ENCODE results near the gene SCNN1B.

DNA sequence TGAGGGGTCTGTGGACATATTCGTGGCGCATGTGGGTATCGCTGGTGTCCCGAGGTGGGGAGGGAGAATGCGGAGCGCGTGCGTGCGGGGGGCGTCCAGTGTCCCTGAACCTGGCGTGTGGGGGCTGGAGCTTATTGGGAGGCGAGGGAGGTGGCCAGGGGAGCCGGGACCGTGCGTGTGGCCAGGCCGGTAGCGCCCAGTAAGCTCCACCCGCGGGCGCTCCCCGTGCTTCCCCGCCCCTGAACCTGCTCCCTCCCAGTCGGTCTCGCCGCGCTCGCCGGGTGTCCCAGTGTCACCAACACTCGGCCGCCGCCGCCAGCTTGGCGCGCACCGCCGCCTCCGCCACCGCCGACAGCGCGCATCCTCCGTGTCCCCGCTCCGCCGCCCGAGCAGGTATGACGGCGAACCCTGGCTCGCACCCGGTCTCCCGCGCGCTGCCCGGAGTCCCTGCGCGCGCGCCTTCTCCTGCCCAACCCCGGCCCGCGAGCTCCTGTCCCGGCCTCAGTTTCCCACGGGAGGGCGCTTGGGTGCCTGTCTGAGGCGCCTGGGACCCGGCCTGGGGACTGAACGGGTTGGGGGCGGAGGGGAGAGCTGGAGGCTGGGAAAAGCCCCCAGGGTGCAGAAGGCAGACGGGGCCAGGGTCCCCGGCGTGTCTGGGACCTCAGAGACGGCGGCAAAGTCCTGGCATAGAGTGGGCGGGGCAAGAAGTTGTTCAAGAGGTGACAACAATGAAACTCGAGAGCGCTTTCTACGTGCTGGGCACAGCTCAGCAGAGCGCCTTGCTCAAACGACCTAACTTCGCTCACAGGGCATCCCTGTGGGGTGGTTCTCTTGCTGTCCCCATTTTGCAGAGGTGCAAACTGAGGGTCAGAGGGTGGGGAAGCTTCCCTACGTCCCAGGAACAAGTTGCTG lies at the start of gene SCNN1B:
- TF ChIP-seq, protein P1, sequence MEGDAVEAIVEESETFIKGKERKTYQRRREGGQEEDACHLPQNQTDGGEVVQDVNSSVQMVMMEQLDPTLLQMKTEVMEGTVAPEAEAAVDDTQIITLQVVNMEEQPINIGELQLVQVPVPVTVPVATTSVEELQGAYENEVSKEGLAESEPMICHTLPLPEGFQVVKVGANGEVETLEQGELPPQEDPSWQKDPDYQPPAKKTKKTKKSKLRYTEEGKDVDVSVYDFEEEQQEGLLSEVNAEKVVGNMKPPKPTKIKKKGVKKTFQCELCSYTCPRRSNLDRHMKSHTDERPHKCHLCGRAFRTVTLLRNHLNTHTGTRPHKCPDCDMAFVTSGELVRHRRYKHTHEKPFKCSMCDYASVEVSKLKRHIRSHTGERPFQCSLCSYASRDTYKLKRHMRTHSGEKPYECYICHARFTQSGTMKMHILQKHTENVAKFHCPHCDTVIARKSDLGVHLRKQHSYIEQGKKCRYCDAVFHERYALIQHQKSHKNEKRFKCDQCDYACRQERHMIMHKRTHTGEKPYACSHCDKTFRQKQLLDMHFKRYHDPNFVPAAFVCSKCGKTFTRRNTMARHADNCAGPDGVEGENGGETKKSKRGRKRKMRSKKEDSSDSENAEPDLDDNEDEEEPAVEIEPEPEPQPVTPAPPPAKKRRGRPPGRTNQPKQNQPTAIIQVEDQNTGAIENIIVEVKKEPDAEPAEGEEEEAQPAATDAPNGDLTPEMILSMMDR (conservative IDR thresholded peaks at IDR 0.05 in 1 of 2, IDR thresholded peaks at IDR 0.05 in 1 of 2; ENCODE audit: low read depth in 1 of 2, low read length in 2 of 2) = no peak
- TF ChIP-seq EZH2 (IDR thresholded peaks at IDR 0.05; ENCODE audit: low read length, missing control alignments) = peak; percentile 45
